Transverse colon (tissue), 4 donors: ENCODE results near the gene TBC1D16. TPM values are rescaled to one million over a fixed set of nuclear protein-coding genes. Genes with fewer than 3 reads are reported as not detected.

Source experiments
- DNase-seq: peaks from one replicate; pipeline ENCODE4 v3.0.0-alpha.2; 2019
- H3K27ac ChIP-seq, 4 donors: fragments of 200-600 bp; sonication (generic); 2 replicates each; pipeline ENCODE4 v1.5.1; 2016 to 2018; ENCODE audit warnings: inconsistent platforms in 4 of 4
- H3K27me3 ChIP-seq: fragments of 200-600 bp; sonication (generic); 2 replicates; pipeline ENCODE4 v1.5.1; 2017; ENCODE audit warnings: inconsistent platforms
- H3K36me3 ChIP-seq, 4 donors: fragments of 200-600 bp; sonication (generic); 2 replicates each; pipeline ENCODE4 v1.5.1; 2017 to 2019; ENCODE audit warnings: inconsistent platforms in 4 of 4
- H3K4me1 ChIP-seq, 4 donors: fragments of 200-600 bp; sonication (generic); 2 replicates each; pipeline ENCODE4 v1.5.1; 2017 to 2020; ENCODE audit warnings: inconsistent platforms in 4 of 4
- H3K4me3 ChIP-seq, 4 donors: fragments of 200-600 bp; sonication (generic); 1 replicate in 1 of 4; 2 replicates in 3 of 4; pipeline versions ENCODE4 v1.5.1 to v1.6.1; 2017 to 2019; ENCODE audit warnings: inconsistent platforms in 4 of 4
- H3K9me3 ChIP-seq, 2 donors: fragments of 200-600 bp; sonication (generic); 2 replicates each; pipeline ENCODE4 v1.5.1; 2017 to 2019; ENCODE audit warnings: inconsistent platforms in 2 of 2
- EP300 ChIP-seq: sonication (generic); formaldehyde crosslinking; IDR thresholded peaks from one replicate; pipeline ENCODE4 v1.6.1; 2017; ENCODE audit warnings: antibody characterized with exemption, low read depth
- POLR2A ChIP-seq: fragments of 450-650 bp; IDR thresholded peaks from one replicate; pipeline ENCODE4 v1.6.1; 2016; ENCODE audit warnings: antibody characterized with exemption, mild to moderate bottlenecking, moderate library complexity
- POLR2AphosphoS5 ChIP-seq, 3 donors: sonication (generic); formaldehyde crosslinking; IDR thresholded peaks; one replicate each; pipeline ENCODE4 v1.6.1; 2016; ENCODE audit warnings: antibody characterized with exemption in 3 of 3
- WGBS, 2 donors: methylation state at CpG; one replicate each; pipeline ENCODE4 v1.1.5; 2018; ENCODE audit warnings: low coverage in 1 of 2; 5-methylcytosine and 5-hydroxymethylcytosine counted together
- in situ Hi-C, 4 donors: fragments of 200-750 bp; cut with MboI; loops; one replicate each; pipeline versions ENCODE4 v1.15.0 to v1.15.1; 2017; ENCODE audit warnings: low sequenced_read_pairs in 3 of 4, low pct_ligation_motif_present in 1 of 4, low pct_unique_long_range_greater_than_20kb in 1 of 4
- intact Hi-C: fragments of 100-400 bp; cut with DNase I; formaldehyde crosslinking; loops from one replicate; pipeline ENCODE4 v1.15.1; 2023; ENCODE audit warnings: low total_unique reads
- total RNA-seq, 4 donors: library from RNA; depleted of rRNA; stranded (reverse); fragments of >200 nt; gene quantifications; one replicate each; pipeline ENCODE4 v1.1.0, GENCODE V29; 2016
- TF ChIP-seq, protein P1 (sequence below), 5 experiments: fragments of 200-600 bp in 3 of 5; fragments of 450-650 bp in 2 of 5; sonication (generic) in 3 of 5; IDR thresholded peaks; 1 replicate in 2 of 5; 2 replicates in 3 of 5; pipeline ENCODE4 v1.5.1; 2016 to 2017; ENCODE audit warnings: antibody characterized with exemption in 5 of 5, inconsistent platforms in 3 of 5, mild to moderate bottlenecking in 2 of 5, moderate library complexity in 1 of 5

Gene TBC1D16
- total RNA-seq, 4 donors from 2014 or later, result 12.3 to 22.4 (median 18.1) TPM

DNA sequence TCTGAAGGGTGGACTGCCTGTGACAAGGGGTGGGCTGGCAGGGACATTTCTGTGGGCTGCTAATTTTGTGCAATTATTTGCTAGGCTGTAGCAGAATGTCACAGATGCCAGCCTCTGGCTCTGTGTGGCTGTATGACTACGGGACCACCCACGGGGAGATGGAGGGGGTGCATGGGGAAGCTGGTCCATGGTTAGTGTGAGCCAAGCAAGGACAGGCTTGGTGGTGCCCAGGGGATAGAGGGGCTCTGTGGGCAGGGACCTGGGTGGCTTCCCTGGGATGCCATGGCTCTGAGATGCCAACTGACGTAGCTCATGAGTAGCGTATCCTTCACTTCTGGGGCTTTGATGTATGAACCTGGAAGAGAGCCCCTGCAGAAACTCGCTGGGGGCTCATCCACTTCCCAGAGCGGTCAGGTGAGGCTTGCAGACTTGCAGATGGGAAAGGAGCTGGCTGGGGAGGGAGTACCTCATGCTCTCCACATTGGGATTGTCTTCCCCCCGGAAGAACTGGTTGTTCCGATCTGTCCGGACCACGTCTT lies 87.2 kb downstream of the TBC1D16 start:
- 81% methylated on average over 10 of the region's 10 CpGs; no CpG with 5 or more reads in 1 of the 2 donors for WGBS, 2 donors
- Histone ChIP-seq H3K4me3 (no peak overlapping the region), H3K27me3 (no peaks in the 10 kb centered on the region), H3K4me1 (peaks cover 0 to 15% (median 3%) of the 10 kb centered on the region in 4 donors), H3K36me3 (no peaks in the 10 kb centered on the region), H3K27ac (no peak overlapping the region), H3K9me3 (no peaks in the 10 kb centered on the region)
- intact Hi-C loops (no loop called here), in situ Hi-C loops (no loop called here)
- no peak for TF ChIP-seq POLR2AphosphoS5 (IDR thresholded peaks at IDR 0.05)
- TF ChIP-seq, protein P1, sequence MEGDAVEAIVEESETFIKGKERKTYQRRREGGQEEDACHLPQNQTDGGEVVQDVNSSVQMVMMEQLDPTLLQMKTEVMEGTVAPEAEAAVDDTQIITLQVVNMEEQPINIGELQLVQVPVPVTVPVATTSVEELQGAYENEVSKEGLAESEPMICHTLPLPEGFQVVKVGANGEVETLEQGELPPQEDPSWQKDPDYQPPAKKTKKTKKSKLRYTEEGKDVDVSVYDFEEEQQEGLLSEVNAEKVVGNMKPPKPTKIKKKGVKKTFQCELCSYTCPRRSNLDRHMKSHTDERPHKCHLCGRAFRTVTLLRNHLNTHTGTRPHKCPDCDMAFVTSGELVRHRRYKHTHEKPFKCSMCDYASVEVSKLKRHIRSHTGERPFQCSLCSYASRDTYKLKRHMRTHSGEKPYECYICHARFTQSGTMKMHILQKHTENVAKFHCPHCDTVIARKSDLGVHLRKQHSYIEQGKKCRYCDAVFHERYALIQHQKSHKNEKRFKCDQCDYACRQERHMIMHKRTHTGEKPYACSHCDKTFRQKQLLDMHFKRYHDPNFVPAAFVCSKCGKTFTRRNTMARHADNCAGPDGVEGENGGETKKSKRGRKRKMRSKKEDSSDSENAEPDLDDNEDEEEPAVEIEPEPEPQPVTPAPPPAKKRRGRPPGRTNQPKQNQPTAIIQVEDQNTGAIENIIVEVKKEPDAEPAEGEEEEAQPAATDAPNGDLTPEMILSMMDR (IDR thresholded peaks at IDR 0.05), result no peak
- TF ChIP-seq POLR2A, result no peak
- TF ChIP-seq EP300, result no peak
- DNase-seq, result no peak

DNA sequence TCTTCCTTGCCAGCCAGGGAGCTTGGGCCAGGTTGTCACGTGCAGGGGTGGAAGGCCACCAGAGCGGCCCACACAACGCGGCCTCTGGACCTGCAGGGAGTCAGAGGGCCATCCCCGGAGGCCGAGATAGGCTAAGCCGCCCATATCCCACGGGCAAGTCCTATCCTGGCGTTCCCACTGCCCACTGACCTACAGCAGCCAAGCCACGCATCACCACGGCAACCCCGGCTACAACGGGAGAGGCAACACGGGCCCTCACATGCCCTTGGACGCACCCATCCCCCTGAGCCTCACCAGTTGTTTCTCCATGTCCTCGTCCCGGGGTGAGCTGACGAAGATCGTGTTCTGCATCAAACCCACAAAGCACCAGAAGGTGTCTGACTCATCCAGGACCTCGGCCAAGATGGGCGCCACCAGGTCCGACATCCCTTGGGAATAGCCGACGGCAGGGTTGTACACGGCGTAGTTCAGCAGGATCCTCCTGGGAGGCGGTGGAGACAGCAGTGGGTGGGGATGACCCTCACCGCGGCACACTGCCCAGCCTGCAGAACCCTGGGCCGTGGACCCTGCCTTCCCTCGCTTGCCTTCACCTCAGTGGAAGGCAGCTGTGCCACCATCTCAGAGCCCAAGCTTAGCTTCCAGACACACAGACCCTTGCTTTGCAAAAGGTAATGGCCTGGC lies 88.2 kb downstream of the TBC1D16 start:
- intact Hi-C loops, result no loop called here
- in situ Hi-C loops, result no loop called here
- no peak for TF ChIP-seq EP300
- TF ChIP-seq, protein P1 (IDR thresholded peaks at IDR 0.05), result no peak
- no peak for TF ChIP-seq POLR2AphosphoS5 (IDR thresholded peaks at IDR 0.05)
- no peak for TF ChIP-seq POLR2A
- H3K27ac ChIP-seq, result no peak overlapping the region
- WGBS, 2 donors, result 92% methylated on average over 31 of the region's 31 CpGs; no CpG with 5 or more reads in 1 of the 2 donors
- DNase-seq, result no peak
- no peak overlapping the region for H3K4me3 ChIP-seq
- H3K9me3 ChIP-seq, result no peaks in the 10 kb centered on the region
- H3K4me1 ChIP-seq, result peaks cover 0 to 14% (median 3%) of the 10 kb centered on the region in 4 donors
- H3K27me3 ChIP-seq, result no peaks in the 10 kb centered on the region
- H3K36me3 ChIP-seq, result no peaks in the 10 kb centered on the region

DNA sequence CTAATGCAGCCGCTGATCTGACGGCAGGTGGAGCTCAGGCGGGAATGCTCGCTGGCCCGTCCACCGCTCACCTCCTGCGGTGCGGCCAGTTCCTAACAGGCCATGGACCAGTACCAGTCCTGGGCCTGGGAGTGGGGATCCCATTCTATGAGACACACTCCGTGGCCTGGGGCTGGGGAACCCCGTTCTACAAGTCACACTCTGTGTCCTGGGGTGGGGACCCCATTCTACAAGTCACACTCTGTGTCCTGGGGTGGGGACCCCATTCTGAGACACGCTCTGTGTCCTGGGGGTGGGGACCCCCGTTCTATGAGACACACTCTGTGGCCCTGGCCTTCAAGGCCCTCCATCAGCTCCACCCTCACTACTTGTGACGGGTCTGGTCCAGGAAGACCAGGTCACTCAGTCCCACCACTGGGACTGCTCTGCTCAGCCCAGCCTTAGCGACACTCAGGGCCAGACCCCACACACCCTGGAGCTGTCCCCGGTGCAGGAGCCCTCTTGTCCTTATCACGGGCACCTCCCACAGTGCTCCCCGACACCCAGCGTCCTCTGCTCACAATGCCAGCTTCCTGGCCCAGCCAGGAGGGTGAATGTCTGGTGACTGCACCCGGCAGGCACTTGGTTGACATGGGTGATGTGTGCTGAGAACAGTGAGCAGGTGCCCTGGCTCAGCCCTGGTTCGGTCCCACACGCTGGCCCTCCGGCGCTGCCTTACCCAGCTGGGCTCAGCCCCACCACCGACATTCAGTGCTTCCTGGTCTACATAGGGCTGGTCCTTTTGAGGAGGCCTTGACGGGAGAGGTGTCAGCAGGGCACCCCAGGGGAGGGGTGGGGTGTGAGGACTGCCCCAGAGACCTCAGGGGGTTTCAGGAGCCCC lies 89.1 kb downstream of the TBC1D16 start:
- Histone ChIP-seq H3K27ac (no peak overlapping the region), H3K36me3 (no peaks in the 10 kb centered on the region), H3K4me3 (no peak overlapping the region), H3K27me3 (no peaks in the 10 kb centered on the region), H3K4me1 (peaks cover 0 to 6% (median 3%) of the 10 kb centered on the region in 4 donors), H3K9me3 (no peaks in the 10 kb centered on the region)
- TF ChIP-seq EP300, result no peak
- TF ChIP-seq POLR2AphosphoS5 (IDR thresholded peaks at IDR 0.05), result no peak
- TF ChIP-seq, protein P1 (IDR thresholded peaks at IDR 0.05), result no peak
- TF ChIP-seq POLR2A, result no peak
- 94% methylated on average over 24 of the region's 25 CpGs; no CpG with 5 or more reads in 1 of the 2 donors for WGBS, 2 donors
- intact Hi-C loops (no loop called here), in situ Hi-C loops (no loop called here)
- no peak for DNase-seq
